Activated CD4-positive, alpha-beta T cell treated with anti-CD3 and anti-CD28 coated beads, Interleukin-2, Interleukin-4, amounts not matched to agents 100 ng/mL and 50 ng/mL, durations not matched to agents 16 hours and 8 hours (primary cell): ENCODE results near the gene TTBK1.

Experiments
- DNase-seq: peaks from one replicate; pipeline ENCODE4 v3.0.0-alpha.2; 2020; ENCODE audit warnings: low spot score

The TTBK1 gene

DNA sequence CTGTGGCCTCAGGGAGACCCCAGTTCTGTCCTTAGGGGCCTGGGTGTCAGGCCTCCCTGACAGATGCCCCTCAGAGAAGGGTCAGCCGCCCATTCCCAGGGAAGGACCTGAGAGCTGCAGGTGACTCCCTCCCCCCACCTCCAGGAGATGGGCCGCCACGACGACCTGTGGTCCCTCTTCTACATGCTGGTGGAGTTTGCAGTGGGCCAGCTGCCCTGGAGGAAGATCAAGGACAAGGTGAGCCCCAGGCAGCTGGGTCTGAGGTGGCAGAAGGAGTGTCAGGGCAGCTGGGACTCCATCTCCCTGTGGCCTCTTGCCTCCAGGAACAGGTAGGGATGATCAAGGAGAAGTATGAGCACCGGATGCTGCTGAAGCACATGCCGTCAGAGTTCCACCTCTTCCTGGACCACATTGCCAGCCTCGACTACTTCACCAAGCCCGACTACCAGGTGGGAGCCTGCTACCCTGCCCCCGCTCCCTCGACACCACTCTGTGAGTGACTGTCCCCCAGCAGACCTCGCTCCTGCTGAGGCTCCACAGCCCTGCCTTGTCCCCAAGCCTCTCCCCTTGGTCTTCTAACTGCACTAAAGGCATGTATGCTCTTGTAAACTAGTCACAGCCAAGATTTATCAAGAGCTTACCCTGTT lies 12.2 kb downstream of the TTBK1 start:
- DNase-seq: no peak

DNA sequence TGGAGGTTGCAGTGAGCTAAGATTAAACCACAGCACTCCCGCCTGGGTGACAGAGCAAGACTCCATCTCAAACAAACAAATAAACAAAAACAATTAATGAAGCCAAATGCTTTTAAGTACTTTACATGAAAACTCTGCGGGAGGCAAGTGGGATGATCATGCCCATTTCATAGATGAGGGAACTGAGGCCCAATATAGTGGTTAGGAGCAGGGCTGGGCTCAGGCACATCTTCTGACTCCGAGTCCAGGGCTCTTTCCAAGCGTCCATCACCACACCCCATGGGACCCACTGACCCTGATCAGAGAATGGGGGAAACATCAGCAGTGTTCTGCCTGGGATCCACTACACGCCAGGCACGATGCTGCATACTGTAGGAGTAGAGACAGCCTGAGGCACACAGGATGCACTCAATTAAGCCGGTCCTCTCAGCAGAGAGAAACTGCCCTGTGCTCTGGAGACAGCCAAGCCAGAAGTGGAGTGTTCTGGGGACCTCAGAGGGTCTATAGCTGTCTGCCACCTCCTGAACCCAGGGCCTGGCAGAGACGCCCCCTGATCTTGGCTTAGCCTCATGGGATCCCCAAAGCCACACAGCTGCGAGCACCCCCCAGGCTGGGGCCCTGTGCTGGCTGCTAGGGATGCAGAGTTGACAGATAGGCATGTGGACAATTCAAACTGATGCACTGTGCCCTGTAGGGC lies 13.5 kb downstream of the TTBK1 start:
- DNase-seq: no peak

DNA sequence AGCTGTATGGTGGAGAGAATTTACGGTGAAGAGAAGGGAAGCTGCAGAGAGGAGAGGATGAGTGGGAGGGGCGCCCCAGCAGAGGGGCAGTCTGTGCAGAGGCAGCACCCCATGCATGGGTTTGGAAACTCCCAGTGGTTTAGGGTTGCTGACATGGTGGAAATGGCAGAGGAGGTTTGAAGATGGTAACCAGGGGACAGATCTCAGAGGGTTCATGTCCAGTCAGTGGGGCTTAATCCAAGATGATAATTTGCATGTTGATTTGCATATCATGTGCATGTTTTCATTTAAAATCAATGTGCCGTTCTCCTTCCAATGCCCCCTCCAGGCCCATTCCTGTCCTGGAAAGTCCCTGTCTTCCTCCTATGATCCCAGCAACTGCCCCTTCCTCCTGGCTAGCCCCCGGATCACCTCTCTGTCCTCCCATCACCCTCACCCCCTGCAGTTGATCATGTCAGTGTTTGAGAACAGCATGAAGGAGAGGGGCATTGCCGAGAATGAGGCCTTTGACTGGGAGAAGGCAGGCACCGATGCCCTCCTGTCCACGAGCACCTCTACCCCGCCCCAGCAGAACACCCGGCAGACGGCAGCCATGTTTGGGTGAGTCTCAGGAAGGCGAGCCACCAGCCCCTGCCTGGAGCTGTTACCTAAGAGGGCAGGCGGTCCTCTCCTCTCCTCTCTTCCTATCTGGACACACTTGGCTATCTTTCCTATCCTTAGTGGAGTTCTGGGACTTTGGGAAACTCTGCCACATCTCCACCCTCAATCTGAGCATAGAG lies 14.3 kb downstream of the TTBK1 start:
- DNase-seq: no peak

DNA sequence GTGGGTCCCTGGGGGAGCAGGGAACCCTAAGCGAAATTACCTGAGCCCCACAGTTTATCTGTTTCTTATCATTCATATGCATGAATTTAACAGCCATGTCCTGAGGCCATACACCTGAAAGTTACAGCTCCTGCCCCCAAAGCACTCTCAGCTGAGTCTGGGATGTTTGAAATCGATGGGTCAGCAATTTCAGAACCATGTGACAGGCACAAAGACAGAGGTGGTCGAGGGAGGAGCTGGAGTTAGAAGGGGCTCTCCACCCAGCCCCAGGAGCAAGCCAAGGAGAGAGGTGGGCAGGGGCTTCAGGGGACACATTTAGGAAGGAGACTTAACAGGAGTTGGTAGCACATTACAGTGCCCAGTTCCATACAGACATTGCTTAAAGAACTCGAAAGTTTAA lies 14.9 kb downstream of the TTBK1 start:
- DNase-seq: no peak

DNA sequence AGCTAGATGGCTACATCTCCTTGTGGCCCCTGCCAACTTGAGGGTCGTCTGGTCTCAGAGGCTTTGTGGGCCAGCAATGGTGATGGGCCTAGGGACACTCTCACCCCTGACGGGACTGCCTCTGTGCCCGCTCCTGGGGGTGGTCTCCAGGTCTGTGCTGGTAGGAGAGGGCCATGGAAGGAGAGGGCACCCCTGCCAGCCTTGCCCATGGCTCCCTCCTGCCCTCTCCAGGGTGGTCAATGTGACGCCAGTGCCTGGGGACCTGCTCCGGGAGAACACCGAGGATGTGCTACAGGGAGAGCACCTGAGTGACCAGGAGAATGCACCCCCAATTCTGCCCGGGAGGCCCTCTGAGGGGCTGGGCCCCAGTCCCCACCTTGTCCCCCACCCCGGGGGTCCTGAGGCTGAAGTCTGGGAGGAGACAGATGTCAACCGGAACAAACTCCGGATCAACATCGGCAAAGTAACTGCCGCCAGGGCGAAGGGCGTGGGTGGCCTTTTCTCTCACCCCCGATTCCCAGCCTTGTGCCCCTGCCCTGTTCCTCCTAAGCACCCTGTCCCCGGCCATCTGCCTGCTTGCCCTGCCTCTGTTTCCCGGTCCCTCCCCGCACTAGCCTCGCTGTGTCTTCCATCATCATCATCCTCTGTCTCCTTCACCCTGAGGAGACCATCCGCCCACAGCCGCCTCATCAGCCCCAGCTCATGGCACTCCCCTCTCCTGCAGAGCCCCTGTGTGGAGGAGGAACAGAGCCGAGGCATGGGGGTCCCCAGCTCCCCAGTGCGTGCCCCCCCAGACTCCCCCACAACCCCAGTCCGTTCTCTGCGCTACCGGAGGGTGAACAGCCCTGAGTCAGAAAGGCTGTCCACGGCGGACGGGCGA lies 15.8 kb downstream of the TTBK1 start:
- no peak for DNase-seq

DNA sequence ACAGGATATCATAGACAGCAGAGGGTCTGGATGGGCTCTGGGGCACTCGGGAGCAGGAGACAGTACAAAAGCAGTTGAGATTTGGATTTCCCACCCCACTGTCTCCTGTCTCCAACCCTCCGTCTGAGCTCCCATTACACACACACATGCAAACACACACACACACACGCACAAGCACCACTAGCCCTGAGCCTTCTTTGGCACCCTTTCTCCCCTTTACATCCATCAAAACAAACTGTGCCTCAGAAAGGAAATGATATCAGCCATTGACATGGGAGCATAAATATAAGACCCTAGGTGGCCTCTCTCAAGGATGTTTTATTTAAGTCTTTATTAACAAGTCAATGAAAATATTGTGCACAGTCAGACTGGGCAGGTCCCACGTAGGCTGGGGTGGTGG lies 17.5 kb downstream of the TTBK1 start:
- DNase-seq: no peak

DNA sequence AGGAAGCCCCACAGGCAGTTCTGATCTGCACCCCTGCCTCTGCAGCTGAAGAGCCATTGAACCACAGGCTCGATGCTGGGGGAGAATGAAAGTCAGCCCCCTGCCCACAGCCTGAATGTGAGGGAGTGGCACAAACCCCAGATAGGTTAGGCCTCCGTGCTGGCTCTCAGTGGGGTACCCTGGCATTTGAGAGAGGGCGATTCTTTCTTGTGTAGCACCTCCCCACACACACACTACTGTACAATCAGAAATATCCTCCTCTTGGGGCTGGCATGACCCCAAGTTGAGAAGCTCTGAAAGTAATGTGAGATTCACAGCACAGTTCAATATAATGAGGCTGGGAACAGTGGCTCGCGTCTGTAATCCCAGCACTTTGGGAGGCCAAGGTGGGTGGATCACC lies 17.9 kb downstream of the TTBK1 start:
- no peak for DNase-seq

DNA sequence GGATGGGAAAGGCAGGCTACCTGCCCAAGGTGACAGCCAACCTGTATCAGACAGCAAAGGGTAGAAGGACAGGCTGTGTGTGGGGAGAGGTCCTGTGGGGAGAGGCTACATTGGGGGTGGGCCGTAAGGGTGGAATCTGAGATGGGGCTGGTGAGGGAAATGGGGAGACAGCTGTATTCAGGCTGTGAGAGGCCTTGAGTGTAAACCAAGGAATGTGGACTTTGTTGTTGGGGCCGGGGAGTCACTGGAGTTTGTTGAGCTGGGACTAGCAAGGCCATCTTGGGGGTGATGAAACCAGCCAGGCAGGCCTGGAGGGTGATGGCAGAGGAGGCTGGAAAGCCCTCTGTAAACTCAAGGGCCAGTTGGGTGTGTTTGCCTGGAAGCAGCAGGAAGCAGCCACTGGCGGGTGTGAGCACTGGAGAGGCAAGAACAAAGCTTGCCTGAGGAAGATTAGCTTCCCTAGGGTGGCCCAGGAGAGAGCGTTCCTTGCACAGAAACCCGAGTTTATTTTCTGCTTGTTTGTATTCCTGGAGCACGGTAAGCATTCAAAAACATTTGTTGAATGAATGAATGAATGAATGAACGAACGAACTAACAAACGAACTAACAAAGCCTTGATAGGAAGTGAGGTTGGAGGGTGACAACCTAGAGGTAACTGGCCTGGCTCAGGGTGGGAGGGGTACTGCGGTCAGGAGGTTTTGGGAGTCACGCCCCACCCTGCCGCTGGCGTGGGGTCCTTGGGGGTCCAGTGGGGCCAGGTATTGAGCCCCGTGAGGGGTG lies 18.9 kb downstream of the TTBK1 start:
- DNase-seq: no peak

DNA sequence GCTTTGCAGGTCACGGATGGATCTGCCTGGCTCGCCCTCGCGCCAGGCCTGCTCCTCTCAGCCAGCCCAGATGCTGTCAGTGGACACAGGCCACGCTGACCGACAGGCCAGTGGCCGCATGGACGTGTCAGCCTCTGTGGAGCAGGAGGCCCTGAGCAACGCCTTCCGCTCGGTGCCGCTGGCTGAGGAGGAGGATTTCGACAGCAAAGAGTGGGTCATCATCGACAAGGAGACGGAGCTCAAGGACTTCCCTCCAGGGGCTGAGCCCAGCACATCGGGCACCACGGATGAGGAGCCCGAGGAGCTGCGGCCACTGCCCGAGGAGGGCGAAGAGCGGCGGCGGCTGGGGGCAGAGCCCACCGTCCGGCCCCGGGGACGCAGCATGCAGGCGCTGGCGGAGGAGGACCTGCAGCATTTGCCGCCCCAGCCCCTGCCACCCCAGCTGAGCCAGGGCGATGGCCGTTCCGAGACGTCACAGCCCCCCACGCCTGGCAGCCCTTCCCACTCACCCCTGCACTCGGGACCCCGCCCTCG lies 19.6 kb downstream of the TTBK1 start:
- no peak for DNase-seq

DNA sequence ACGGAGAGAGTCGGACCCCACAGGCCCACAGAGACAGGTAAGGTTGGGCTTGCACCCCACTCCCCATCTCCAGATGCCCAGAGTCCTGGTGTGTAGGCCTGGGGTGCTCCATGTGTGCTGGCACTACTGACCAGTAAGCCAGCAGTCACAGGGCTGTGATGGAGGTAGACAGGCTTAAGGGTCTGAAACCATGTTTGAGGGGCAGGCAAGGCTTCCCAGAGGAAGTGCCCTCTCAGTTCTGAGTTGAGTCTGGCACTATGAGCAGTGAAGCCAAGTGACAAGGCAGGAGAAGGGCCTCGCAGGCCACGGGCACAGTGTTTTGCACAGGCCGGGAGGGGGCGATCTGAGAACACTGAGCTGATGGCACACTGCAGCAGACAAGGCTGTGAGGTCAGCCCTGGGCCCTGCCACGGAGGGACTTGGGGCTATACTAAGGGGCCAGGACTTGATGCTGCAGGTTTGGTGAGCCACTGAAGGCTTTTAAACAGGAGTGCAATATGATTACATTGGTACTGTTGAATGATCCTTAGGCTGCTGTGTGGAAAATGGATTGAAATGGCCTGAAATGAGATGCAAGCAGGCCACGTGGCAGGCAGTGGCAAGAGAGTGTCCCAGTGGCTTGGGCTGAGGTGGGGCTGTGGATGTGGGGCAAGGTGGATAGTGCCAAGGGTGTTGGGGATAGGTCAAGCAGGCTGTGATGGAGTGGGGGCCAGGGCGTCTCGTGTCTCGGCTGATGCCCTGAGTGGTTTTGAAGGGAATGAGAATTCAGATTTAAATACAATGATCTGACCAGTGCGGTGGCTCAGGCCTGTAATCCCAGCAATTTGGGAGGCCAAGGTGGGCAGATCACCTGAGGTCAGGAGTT lies 20.3 kb downstream of the TTBK1 start:
- DNase-seq: peak; percentile 75

DNA sequence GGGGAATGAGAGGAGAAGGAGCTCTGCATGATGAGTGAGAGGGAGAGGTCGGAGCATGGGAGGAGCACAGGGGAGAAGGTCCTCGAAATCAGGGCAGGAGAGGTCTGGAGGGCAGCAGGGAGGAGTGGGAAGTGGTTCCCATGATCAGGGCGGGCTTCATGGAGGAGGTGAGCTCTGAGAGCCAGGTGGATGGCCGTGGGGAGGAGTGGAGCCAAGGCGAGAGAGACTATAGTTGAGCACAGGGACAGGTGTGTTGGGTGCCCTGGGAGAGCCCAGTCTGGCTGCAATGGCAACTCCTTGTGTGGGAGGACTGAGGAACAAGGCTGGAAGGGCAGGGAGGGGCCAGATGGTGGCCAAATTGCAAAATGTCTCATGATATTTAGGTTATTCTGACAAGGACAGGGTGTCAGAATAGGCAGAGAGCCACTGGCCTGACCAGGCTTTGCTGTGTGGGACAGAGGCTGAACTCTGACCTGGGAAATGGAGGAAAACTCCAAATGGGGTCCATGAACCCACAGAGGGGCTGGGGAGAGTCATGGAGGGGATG lies 21.4 kb downstream of the TTBK1 start:
- DNase-seq: no peak

DNA sequence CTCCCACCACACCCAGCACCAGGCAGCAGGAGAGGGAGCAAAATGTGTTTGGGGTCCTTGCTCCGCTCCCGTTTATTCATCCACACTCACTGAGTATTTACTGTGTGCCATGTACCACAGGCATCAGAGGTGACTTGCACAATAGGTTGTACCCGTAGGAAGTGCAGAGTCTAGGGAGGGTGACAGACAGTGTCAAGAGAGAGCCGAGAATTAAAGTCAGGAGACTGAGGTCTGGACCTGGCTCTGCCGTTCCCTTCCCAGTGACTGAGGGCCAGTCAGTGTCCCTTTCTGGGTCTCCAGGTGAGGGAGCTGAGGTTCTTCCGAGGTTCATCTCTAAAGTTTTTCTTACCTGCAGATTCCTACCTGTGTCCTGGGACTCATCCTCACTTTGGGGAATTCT lies 22.3 kb downstream of the TTBK1 start:
- DNase-seq: no peak

DNA sequence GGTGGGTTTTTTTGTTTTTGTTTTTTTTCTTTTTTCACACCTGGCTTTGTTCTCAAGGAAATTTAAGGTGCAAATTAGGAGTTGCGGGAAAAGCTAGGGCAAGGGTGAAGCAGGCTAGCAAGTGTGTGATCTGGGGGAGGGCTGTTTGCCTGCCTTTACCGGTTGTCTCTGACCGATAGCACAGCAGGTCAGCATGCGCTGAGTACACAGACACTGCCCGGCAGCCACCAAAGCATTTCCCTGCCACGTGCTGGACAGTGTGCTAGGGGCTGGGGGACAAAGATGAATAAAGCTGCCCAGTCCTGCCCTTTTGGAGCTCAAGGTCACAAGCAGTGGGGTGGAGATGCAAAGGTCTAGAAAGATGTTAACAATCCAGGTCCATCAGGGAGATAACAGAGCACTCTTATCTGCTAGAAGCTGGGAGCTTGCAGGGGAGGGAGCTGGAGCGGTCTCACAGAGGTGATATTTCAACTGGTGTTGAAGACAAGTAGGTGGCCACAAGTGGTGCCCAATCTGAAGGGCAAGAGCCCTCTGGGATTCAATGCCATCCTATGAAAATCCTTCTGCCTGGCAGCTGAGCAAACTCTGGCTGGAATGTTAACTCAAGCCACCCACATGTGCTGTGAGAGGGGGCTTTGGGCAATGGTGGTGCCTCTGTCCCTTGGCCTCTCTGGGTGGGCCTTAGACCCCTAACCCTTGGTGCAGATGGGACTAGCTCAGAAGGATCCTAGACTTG lies 24.5 kb downstream of the TTBK1 start:
- DNase-seq: no peak

DNA sequence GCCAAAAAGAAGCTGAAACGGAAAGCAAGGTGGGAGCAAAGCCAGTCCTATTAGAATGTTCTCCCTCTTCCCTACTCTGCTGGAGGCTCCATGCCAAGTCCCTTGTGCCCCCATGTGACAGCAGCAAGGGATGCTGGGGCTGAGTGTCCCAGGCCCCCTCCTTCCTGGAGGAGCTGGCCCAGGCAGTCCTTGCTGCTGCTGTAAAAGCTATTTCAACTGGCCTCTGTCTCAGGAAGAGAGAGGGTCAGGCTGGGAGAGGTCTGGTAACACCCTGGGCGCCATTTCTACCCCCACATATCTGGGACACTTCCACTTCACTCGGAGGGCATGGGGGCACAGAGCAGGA lies 25.0 kb downstream of the TTBK1 start:
- DNase-seq: no peak

DNA sequence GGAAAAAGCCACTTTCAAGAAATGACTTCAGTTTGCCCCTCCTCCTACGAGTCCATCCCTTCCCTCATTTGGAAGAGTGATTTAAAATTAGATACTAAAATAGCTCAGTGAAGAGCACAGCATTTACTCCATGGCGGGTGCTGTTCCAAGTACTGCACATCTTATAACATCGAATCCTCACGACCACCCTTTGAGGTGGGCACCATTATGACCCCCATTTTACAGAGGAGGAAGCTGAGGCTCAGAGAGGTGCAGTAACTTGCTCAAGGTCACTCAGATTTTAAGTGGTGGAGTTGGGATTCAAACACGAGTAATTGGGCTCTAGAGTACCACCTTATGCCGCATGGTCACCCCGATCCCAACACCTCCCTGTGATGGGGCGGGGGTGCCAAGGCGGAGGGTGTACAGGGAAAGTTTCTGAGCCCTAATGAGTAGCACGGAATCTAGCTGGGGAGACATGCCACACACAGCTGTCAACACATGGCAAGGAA lies 25.5 kb downstream of the TTBK1 start:
- DNase-seq: no peak

DNA sequence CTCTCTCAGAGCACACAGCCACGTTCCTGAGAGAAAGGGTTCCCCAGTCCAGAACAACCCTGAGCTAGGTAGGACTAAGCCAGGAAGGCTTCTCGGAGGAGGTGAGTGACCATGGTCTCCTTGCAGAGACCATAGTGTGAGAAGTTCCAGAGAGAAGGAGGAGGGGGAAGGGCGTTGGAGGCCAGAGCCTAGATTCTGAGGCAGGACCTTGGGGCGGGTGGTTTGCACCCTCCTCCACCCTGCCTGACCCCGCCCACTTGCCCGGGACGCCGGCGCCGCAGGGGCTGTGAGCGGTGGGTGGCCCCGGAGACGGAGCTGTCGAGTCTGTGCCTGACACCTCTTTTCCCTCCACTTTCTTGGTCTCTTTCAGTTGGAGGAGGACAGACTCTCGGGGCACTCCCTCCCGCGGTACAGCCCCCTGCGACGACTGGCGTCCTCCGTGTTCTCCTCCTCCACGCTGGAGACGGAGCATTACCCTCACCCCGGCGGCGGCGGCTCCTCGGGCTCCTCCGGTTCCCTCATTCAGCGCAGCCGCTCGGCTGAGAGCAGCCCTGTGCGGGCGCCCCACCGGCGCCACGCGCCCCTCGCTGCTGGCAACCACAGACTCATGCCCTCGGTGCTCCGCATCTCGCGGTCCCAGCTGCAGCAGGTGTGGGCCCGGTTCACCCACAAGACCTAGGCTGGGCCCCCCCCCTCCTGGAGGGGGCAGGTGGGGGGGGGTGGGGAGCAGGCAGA lies 26.2 kb downstream of the TTBK1 start:
- DNase-seq: no peak

DNA sequence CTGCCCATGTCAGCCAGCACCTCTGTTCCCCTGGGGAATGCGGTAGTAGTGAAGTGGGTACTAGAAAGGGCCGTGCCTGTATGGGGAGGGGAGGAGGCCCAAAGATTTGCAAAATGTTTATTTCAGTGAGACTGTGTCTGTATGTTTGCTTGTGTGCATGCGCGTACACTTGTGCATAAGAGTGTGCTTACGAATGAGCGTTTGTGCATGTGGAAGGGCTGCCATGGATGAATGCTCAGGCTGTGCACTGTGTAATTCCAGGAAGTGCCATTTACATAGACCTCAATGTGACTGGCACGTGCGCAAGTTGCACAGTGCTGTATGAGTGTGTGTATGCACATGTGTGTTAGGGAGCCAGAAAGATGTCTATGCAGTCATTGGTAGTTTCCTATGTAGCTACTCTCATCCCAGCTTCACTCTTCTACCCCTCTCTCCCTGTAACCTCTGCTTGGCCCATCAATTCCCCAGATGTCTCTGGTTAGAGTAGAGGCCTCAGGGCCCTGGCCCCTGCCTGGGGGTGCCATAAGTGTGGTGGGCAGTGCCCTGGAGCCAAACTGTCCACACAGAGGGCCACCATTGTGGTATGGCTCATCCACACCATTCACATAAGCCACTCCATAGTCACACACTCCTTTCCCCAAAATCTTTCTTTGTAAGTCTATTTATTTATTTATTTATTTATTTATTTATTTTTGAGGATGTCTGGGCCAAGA lies 28.0 kb downstream of the TTBK1 start:
- no peak for DNase-seq

DNA sequence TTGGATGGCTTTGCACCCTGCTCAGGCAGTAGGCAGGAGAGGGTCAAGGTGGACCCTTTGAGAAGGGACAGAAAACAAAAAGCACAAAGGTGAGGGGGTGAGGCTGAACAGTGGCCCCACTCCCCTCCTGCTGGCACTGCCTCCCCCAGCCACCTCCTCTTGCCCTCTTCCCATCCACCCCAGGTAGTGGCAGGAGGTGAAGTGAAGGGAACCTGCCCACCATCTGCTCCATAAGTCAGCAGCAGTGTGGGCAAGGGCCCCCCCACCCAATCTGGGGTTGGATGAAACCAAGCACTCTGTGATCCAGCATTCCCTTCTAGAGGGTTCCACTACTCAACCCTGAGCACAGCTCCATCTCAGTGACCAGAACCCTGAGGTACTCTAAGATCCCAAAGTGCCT lies 28.7 kb downstream of the TTBK1 start:
- no peak for DNase-seq
